K562 (cell line): ENCODE measurements around the gene MAMDC4. TPM values are rescaled to one million over a fixed set of nuclear protein-coding genes. Genes with fewer than 3 reads are reported as not detected.
A peak's percentile ranks its signal among the peaks of the same experiment; 100 is the strongest.
"Not testable (repeated sequence)": the region's sequence is repeated elsewhere in the genome, so short reads cannot be mapped to it uniquely, and the experiment has no call there.

Experiments
- ATAC-seq: fragments of 200-7000 bp; cut with Tn5 transposase; 3 replicates; pipeline ENCODE4 v1.9.1; 2020; ENCODE audit warnings: moderate library complexity
- BruUV-seq: library from RNA; stranded (reverse); fragments of 400-500 nt; replicated peaks from 2 replicates; lab custom pipeline; 2021; lab: Mats Ljungman, UMichigan
- CTCF ChIA-PET: fragments of 300-600 bp; formaldehyde crosslinking; extraction: SDS; loops from one replicate; lab custom pipeline; 2021; ENCODE audit warnings: low intra/inter-chr PET ratio; lab: Yijun Ruan, JAX
- POLR2A ChIA-PET: fragments of 300-600, 350-650 bp; sonication (Branson Sonifier 250); formaldehyde crosslinking; extraction: SDS; loops from one replicate; lab custom pipeline; 2021; ENCODE audit warnings: antibody characterized with exemption, inconsistent platforms; lab: Yijun Ruan, JAX
- DNase-seq, 4 experiments: peaks; one replicate each; pipeline versions ENCODE4 v3.0.0 to v3.0.0-alpha.2; 2011 to 2018; ENCODE audit warnings: low spot score in 3 of 4, mixed read lengths in 3 of 4; ENCODE audit errors: extremely low read depth in 1 of 4
- FAIRE-seq: peaks from 2 replicates; lab custom pipeline; 2011; peaks lifted over from hg19 to GRCh38; lab: Jason Lieb, UNC
- H2AFZ ChIP-seq: 2 replicates; pipeline ENCODE4 v1.6.0; 2011; ENCODE audit warnings: low read depth, low read length, control low read depth, inconsistent platforms
- H3K27ac ChIP-seq: fragments of 200-600 bp; 3 replicates; pipeline ENCODE4 v1.8.0; 2011; ENCODE audit warnings: low read depth, mild to moderate bottlenecking, control low read depth, inconsistent platforms, low read length, moderate library complexity, mixed read lengths; ENCODE audit errors: extremely low read depth
- H3K27me3 ChIP-seq, 2 experiments: fragments of 300-600 bp in 1 of 2; 2 replicates in 1 of 2; 3 replicates in 1 of 2; pipeline versions ENCODE4 v1.6.0 to v1.8.0; 2011; ENCODE audit warnings: inconsistent platforms in 2 of 2, low read length in 2 of 2, mild to moderate bottlenecking in 1 of 2, mixed read lengths in 1 of 2, moderate library complexity in 1 of 2; ENCODE audit not compliant: control insufficient read depth in 2 of 2, insufficient read depth in 2 of 2
- H3K36me3 ChIP-seq: fragments of 300-600 bp; 3 replicates; pipeline ENCODE4 v1.8.0; 2011; ENCODE audit warnings: mild to moderate bottlenecking, low read length, inconsistent platforms; ENCODE audit not compliant: control insufficient read depth, insufficient read depth
- H3K4me1 ChIP-seq, 2 experiments: fragments of 200-600 bp in 1 of 2; replicated peaks in 1 of 2; 2 replicates in 1 of 2; 3 replicates in 1 of 2; pipeline versions ENCODE4 v1.5.1 to v1.8.0; 2011; ENCODE audit warnings: inconsistent platforms in 2 of 2, low read length in 2 of 2, mild to moderate bottlenecking in 1 of 2, mixed read lengths in 1 of 2, moderate library complexity in 1 of 2; ENCODE audit not compliant: control insufficient read depth in 2 of 2, insufficient read depth in 2 of 2
- H3K4me2 ChIP-seq: 2 replicates; pipeline ENCODE4 v1.6.1; 2011; ENCODE audit warnings: low read length, control low read depth, inconsistent platforms, mixed read lengths; ENCODE audit not compliant: insufficient read depth
- H3K4me3 ChIP-seq: fragments of 200-600 bp; sonication (generic), shearing (Covaris generic); 2 replicates; pipeline ENCODE4 v1.5.1; 2016; ENCODE audit warnings: control low read depth, inconsistent platforms
- H3K79me2 ChIP-seq: fragments of 200-600 bp; 3 replicates; pipeline ENCODE4 v1.8.0; 2011; ENCODE audit warnings: low read length, inconsistent platforms; ENCODE audit not compliant: control insufficient read depth, insufficient read depth
- H3K9ac ChIP-seq, 2 experiments: 2 replicates each; pipeline versions ENCODE4 v1.6.0 to v1.6.1; 2011; ENCODE audit warnings: low read depth in 2 of 2, low read length in 2 of 2, control low read depth in 1 of 2, inconsistent platforms in 1 of 2, mild to moderate bottlenecking in 1 of 2, mixed read lengths in 1 of 2; ENCODE audit not compliant: insufficient read depth in 1 of 2
- H3K9me1 ChIP-seq: one replicate; pipeline ENCODE4 v1.6.0; 2011; ENCODE audit warnings: inconsistent platforms, mild to moderate bottlenecking, low read length, moderate library complexity; ENCODE audit not compliant: control insufficient read depth, insufficient read depth
- H3K9me3 ChIP-seq: replicated peaks from 2 replicates; pipeline ENCODE4 v1.5.1; 2011; ENCODE audit warnings: low read depth, low read length, inconsistent platforms; ENCODE audit not compliant: control insufficient read depth, insufficient read depth
- H4K20me1 ChIP-seq: replicated peaks from 2 replicates; pipeline ENCODE4 v1.6.1; 2011; ENCODE audit warnings: low read length, inconsistent platforms, mixed read lengths; ENCODE audit not compliant: control insufficient read depth, insufficient read depth
- CEBPG ChIP-seq, 3 experiments: fragments of 200-800 bp in 1 of 3; sonication (Bioruptor generic) in 1 of 3; sonication (generic) in 1 of 3; formaldehyde crosslinking in 1 of 3; IDR thresholded peaks in 2 of 3; conservative IDR thresholded peaks in 1 of 3; 2 replicates each; pipeline versions ENCODE4 v1.6.1 to v1.8.0; 2016 to 2022; ENCODE audit warnings: missing compliant biosample characterization in 2 of 3, missing genetic modification characterization in 2 of 3, mild to moderate bottlenecking in 1 of 3, missing genetic modification reagents in 1 of 3
- HMG20B ChIP-seq: fragments of 250-450 bp; sonication (Bioruptor Pico); IDR thresholded peaks from 2 replicates; pipeline ENCODE4 v1.5.0; 2021; ENCODE audit warnings: mild to moderate bottlenecking
- MLLT1 ChIP-seq, 2 experiments: fragments of 450-650 bp; IDR thresholded peaks; 2 replicates each; pipeline ENCODE4 v1.6.1; 2016
- SNIP1 ChIP-seq: fragments of 450-650 bp; IDR thresholded peaks from 2 replicates; pipeline ENCODE4 v1.7.1; 2017; ENCODE audit warnings: low read depth, mild to moderate bottlenecking
- SREBF1 ChIP-seq: fragments of 150-350 bp; IDR thresholded peaks from 2 replicates; pipeline ENCODE4 v1.6.1; 2014; ENCODE audit warnings: antibody characterized with exemption, low read depth, low read length, borderline replicate concordance
- ZNF24 ChIP-seq: fragments of 450-650 bp; IDR thresholded peaks from 2 replicates; pipeline ENCODE4 v1.6.1; 2016
- ZNF324 ChIP-seq: fragments of 250-450 bp; sonication (Bioruptor Pico); IDR thresholded peaks from 2 replicates; pipeline ENCODE4 v1.4.0; 2020; ENCODE audit warnings: mild to moderate bottlenecking
- ZNF764 ChIP-seq: fragments of 250-450 bp; sonication (Bioruptor Pico); IDR thresholded peaks from 2 replicates; pipeline ENCODE4 v1.4.0; 2020; ENCODE audit warnings: low read depth, mild to moderate bottlenecking, moderate library complexity
- WGBS: fragments of 100-300 bp; shearing (Covaris generic); methylation state at CpG from one replicate; pipeline ENCODE4 v1.1.6; 2016; ENCODE audit warnings: low coverage, mixed read lengths; ENCODE audit not compliant: insufficient coverage; ENCODE audit errors: missing lambda C conversion rate; 5-methylcytosine and 5-hydroxymethylcytosine counted together
- in situ Hi-C: fragments of 300-500 bp; cut with MboI; formaldehyde crosslinking; loops from 4 replicates; pipeline ENCODE4 v1.15.0; 2018; ENCODE audit warnings: inconsistent platforms, mixed read lengths
- intact Hi-C: fragments of 100-400 bp; cut with micrococcal nuclease; formaldehyde crosslinking; loops from 2 replicates; pipeline ENCODE4 v1.14.2; 2022
- polyA plus RNA-seq, 8 experiments: library from polyadenylated mRNA; depleted of rRNA in 4 of 8; stranded (reverse) in 5 of 8; unstranded in 3 of 8; fragments of >200 nt; fragmentation: Nextera tagmentation in 2 of 8; fragmentation: Illumina TruSeq in 1 of 8; extraction: Ambion mirVana in 2 of 8; extraction: Trizol in 1 of 8; gene quantifications; 2 replicates each; pipeline versions ENCODE4 v1.2.1 to v1.2.3, GENCODE V29; 2011 to 2014; ENCODE audit warnings: inconsistent platforms in 1 of 8, missing spikeins in 1 of 8
- total RNA-seq, 7 experiments: library from RNA; depleted of rRNA in 6 of 7; stranded (reverse); fragments of >200 nt in 6 of 7; fragmentation: Illumina TruSeq in 2 of 7; extraction: Trizol in 2 of 7; gene quantifications; 2 replicates each; pipeline versions ENCODE4 v1.2.1 to v1.2.3, GENCODE V29; 2011 to 2021; ENCODE audit warnings: low replicate concordance in 1 of 7

The MAMDC4 gene
- total and polyA plus RNA-seq, 9 of the 15 experiments (the other 6 are each of a cell fraction or from before 2014, with no cell fraction given) = 0.03 to 10.8 (median 1.5) TPM

GRCh38 chr9:136867917-136868316, 15.8 kb downstream of the MAMDC4 start:
- H3K9ac ChIP-seq = 0 out of 4 replicates have a peak overlapping the region, but pooled peaks of 1 of the 2 experiments have one; percentile 20
- no peak for DNase-seq
- peaks cover 20% of the 10 kb centered on the region; the same call in 2 of the 3 replicates for H3K36me3 ChIP-seq
- H3K9me3 ChIP-seq = no peaks in the 10 kb centered on the region; the same call in 1 of the 2 replicates
- 0 out of 2 replicates have a peak, but pooled peaks cover 6% of the 10 kb centered on the region for H4K20me1 ChIP-seq
- no peak overlapping the region for H3K4me3 ChIP-seq
- H2AFZ ChIP-seq = no peak overlapping the region
- no peak for FAIRE-seq
- H3K79me2 ChIP-seq = peaks cover 43% of the 10 kb centered on the region
- no peak for ATAC-seq
- peaks cover 5 to 21% of the 10 kb centered on the region in 2 experiments; a peak in 3 of 5 replicates for H3K4me1 ChIP-seq
- H3K27ac ChIP-seq = no peak overlapping the region
- no peak overlapping the region for H3K4me2 ChIP-seq
- 95% methylated on average over 18 of the region's 18 CpGs for WGBS
- intact Hi-C loops (no loop called here), in situ Hi-C loops (no loop called here)
- POLR2A ChIA-PET = interaction anchor here (0.6 to 2.3 kb wide), 2 partner anchors 14 to 21 kb away, joined by 3 to 15 read pairs; no protein-coding TSS in a partner anchor
- no peaks in the 10 kb centered on the region for H3K27me3 ChIP-seq
- 0 out of 4 replicates have a peak, but pooled peaks of 1 of the 2 experiments have one; percentile 42 for TF ChIP-seq MLLT1 (IDR thresholded peaks at IDR 0.05)
- no peak for TF ChIP-seq ZNF764 (CRISPR knock-in tag)
- no TSS peak for BruUV-seq
- peaks cover 4% of the 10 kb centered on the region for H3K9me1 ChIP-seq
- CTCF ChIA-PET = no interaction called here

DNA sequence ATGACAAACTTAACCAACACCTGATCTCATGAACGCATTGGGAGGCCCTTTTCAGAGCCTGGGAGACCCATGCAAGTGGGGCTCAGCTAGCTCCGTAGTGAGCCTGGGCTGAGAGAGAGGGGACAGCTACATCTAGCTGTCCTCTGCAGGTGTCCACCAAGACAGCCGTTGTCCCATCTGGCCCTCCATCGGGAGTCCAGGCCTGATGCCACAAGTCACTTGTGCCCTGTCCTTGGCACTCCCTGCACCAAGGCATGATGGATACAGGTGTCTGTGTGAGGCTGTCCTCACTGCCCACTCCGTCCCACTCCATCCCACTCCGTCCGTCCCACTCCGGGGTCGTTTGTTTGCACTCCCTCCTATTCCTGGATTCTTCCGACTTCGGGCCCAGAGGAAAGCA, 16.5 kb downstream of the MAMDC4 start:
- FAIRE-seq (no peak), DNase-seq (no peak)
- CTCF ChIA-PET = no interaction called here

DNA sequence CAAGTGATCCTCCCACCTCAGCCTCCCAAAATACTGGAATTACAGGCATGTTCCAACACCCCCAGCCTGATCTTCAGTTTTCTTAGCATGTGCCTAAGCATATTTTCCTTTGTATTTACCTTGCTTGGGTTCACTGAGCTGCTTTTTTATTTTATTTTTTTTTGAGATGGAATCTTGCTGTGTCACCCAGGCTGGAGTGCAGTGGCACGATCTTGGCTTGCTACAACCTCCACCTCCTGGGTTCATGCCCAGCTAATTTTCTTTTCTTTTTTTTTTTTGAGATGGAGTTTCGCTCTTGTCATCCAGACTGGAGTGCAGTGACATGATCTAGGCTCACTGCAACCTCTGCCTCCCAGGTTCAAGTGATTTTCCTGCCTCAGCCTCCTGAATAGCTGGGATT, 17.5 kb downstream of the MAMDC4 start:
- WGBS = 44% methylated on average over 1 of the region's 2 CpGs
- H3K9me3 ChIP-seq, ATAC-seq, in situ Hi-C loops, H3K27ac ChIP-seq, CTCF ChIA-PET, FAIRE-seq, H3K9me1 ChIP-seq, H3K9ac ChIP-seq, H3K27me3 ChIP-seq, intact Hi-C loops, H2AFZ ChIP-seq, H3K4me3 ChIP-seq, BruUV-seq, H3K36me3 ChIP-seq, H4K20me1 ChIP-seq, H3K4me2 ChIP-seq, DNase-seq: not testable (repeated sequence)
- Histone ChIP-seq H3K4me1 (peaks cover 5 to 21% of the 10 kb centered on the region in 2 experiments; a peak in 3 of 5 replicates), H3K79me2 (peaks cover 33% of the 10 kb centered on the region)
- POLR2A ChIA-PET = interaction anchor here (0.6 to 1.6 kb wide), 5 partner anchors 15 to 392 kb away, joined by 3 to 8 read pairs (median 4); partner anchors contain the start of gene PAXX

More for the DNA sequence above, 16.5 kb downstream of the MAMDC4 start:
- no peak overlapping the region for H2AFZ ChIP-seq
- H3K4me2 ChIP-seq = no peak overlapping the region
- no TSS peak for BruUV-seq
- no peaks in the 10 kb centered on the region for H3K27me3 ChIP-seq
- 0 out of 4 replicates have a peak overlapping the region, but pooled peaks of 1 of the 2 experiments have one; percentile 5 for H3K9ac ChIP-seq
- intact Hi-C loops = no loop called here
- peaks cover 41% of the 10 kb centered on the region for H3K79me2 ChIP-seq
- in situ Hi-C loops = no loop called here
- WGBS = 83% methylated on average over 10 of the region's 11 CpGs
- peaks cover 13% of the 10 kb centered on the region; the same call in 2 of the 3 replicates for H3K36me3 ChIP-seq
- no peak overlapping the region for H3K4me3 ChIP-seq
- TF ChIP-seq ZNF324 = no peak
- no peak for TF ChIP-seq CEBPG (CRISPR knock-in tag; IDR thresholded peaks at IDR 0.05)
- no peak for TF ChIP-seq CEBPG (tag; conservative IDR thresholded peaks at IDR 0.05 in 1 of 2, IDR thresholded peaks at IDR 0.05 in 1 of 2)
- no peak for TF ChIP-seq SNIP1
- no peak for TF ChIP-seq HMG20B
- TF ChIP-seq SREBF1 = no peak
- no peak for TF ChIP-seq ZNF24
- 0 out of 2 replicates have a peak, but pooled peaks cover 6% of the 10 kb centered on the region for H4K20me1 ChIP-seq
- POLR2A ChIA-PET = interaction anchor here (0.6 to 1.6 kb wide), 3 partner anchors 12 to 22 kb away, joined by 3 to 4 read pairs (median 3); no protein-coding TSS in a partner anchor
- H3K4me1 ChIP-seq = peaks cover 5 to 21% of the 10 kb centered on the region in 2 experiments; a peak in 3 of 5 replicates
- peaks cover 4% of the 10 kb centered on the region for H3K9me1 ChIP-seq
- no peak for ATAC-seq
- no peak overlapping the region for H3K27ac ChIP-seq
- H3K9me3 ChIP-seq = no peaks in the 10 kb centered on the region; the same call in 1 of the 2 replicates
